Neural cell (in vitro differentiated cells): ENCODE data around the gene VPS13D. TPM values are rescaled to one million over a fixed set of nuclear protein-coding genes. Genes with fewer than 3 reads are reported as not detected.

Experiments
- H2AFZ ChIP-seq: fragments of 200-600, 300-800 bp; sonication (generic), shearing (Covaris generic); 2 replicates; pipeline ENCODE4 v1.6.0; 2014; ENCODE audit warnings: low read depth, mild to moderate bottlenecking, antibody characterized with exemption, low read length, moderate library complexity
- H3F3A ChIP-seq: fragments of 200-600 bp; shearing (Covaris generic); 2 replicates; pipeline ENCODE4 v1.6.1; 2016; ENCODE audit warnings: mild to moderate bottlenecking, moderate library complexity, mixed read lengths, antibody characterized with exemption, low read length; ENCODE audit not compliant: insufficient read depth, poor library complexity, severe bottlenecking
- H3K27ac ChIP-seq: fragments of 200-600, 300-800 bp; sonication (generic), shearing (Covaris generic); 2 replicates; pipeline ENCODE4 v1.5.1; 2014; ENCODE audit warnings: mild to moderate bottlenecking, low read length, moderate library complexity
- H3K27me3 ChIP-seq: fragments of 300-800, 200-600 bp; sonication (generic), shearing (Covaris generic); 2 replicates; pipeline ENCODE4 v1.6.0; 2014; ENCODE audit warnings: mild to moderate bottlenecking, low read depth, low read length, moderate library complexity; ENCODE audit not compliant: insufficient read depth
- H3K36me3 ChIP-seq: fragments of 300-800, 200-600 bp; sonication (generic), shearing (Covaris generic); 2 replicates; pipeline ENCODE4 v1.5.1; 2014; ENCODE audit warnings: mild to moderate bottlenecking, antibody characterized with exemption, low read length, moderate library complexity; ENCODE audit not compliant: insufficient read depth
- H3K4me2 ChIP-seq: fragments of 300-800, 200-600 bp; sonication (generic), shearing (Covaris generic); 2 replicates; pipeline ENCODE4 v1.6.0; 2014; ENCODE audit warnings: mild to moderate bottlenecking, low read length
- H3K4me3 ChIP-seq: fragments of 300-800, 200-600 bp; sonication (generic), shearing (Covaris generic); 2 replicates; pipeline ENCODE4 v1.5.1; 2014; ENCODE audit warnings: mild to moderate bottlenecking, low read length, moderate library complexity
- H3K79me2 ChIP-seq: fragments of 200-600 bp; shearing (Covaris generic); replicated peaks from 2 replicates; pipeline ENCODE4 v1.6.0; 2014; ENCODE audit warnings: mild to moderate bottlenecking, low read length, moderate library complexity; ENCODE audit not compliant: insufficient read depth
- H3K9ac ChIP-seq: fragments of 300-800, 200-600 bp; sonication (generic), shearing (Covaris generic); 2 replicates; pipeline ENCODE4 v1.6.1; 2016; ENCODE audit warnings: mild to moderate bottlenecking, low read length, mixed read lengths
- H3K9me2 ChIP-seq: fragments of 200-600 bp; shearing (Covaris generic); 2 replicates; pipeline ENCODE4 v1.6.1; 2016; ENCODE audit warnings: mild to moderate bottlenecking, low read length, mixed read lengths; ENCODE audit not compliant: insufficient read depth
- H3K9me3 ChIP-seq: fragments of 200-600, 300-800 bp; sonication (generic), shearing (Covaris generic); 2 replicates; pipeline ENCODE4 v1.6.1; 2016; ENCODE audit warnings: mild to moderate bottlenecking, mixed run types, low read length, moderate library complexity, mixed read lengths
- H4K20me1 ChIP-seq: fragments of 200-600 bp; shearing (Covaris generic); 2 replicates; pipeline ENCODE4 v1.6.1; 2016; ENCODE audit warnings: mild to moderate bottlenecking, mixed run types; ENCODE audit not compliant: insufficient read depth
- EP300 ChIP-seq: fragments of 450-650 bp; conservative IDR thresholded peaks from 2 replicates; pipeline ENCODE4 v1.6.1; 2014; ENCODE audit warnings: antibody characterized with exemption, mild to moderate bottlenecking, moderate library complexity; ENCODE audit not compliant: poor library complexity, severe bottlenecking
- EZH2 ChIP-seq: fragments of 200-600, 300-800 bp; shearing (Covaris generic), sonication (generic); IDR thresholded peaks from 2 replicates; pipeline ENCODE4 v1.6.1; 2014; ENCODE audit warnings: antibody characterized with exemption, low read length, borderline replicate concordance, mild to moderate bottlenecking; ENCODE audit not compliant: insufficient read depth, poor library complexity, severe bottlenecking
- MXI1 ChIP-seq: fragments of 450-650 bp; conservative IDR thresholded peaks from 2 replicates; pipeline ENCODE4 v1.6.1; 2014; ENCODE audit warnings: antibody characterized with exemption, mild to moderate bottlenecking; ENCODE audit not compliant: poor library complexity, severe bottlenecking
- POLR2AphosphoS5 ChIP-seq: IDR thresholded peaks from 2 replicates; pipeline ENCODE4 v1.6.1; 2012
- RAD21 ChIP-seq: fragments of 450-650 bp; conservative IDR thresholded peaks from 2 replicates; pipeline ENCODE4 v1.6.1; 2014; ENCODE audit warnings: antibody characterized with exemption, mild to moderate bottlenecking, moderate library complexity
- SMC3 ChIP-seq: fragments of 450-650 bp; conservative IDR thresholded peaks from 2 replicates; pipeline ENCODE4 v1.6.1; 2014; ENCODE audit warnings: antibody characterized with exemption, mild to moderate bottlenecking, moderate library complexity; ENCODE audit not compliant: poor library complexity
- TAF1 ChIP-seq: IDR thresholded peaks from 2 replicates; pipeline ENCODE4 v1.6.1; 2012; ENCODE audit warnings: low read depth
- polyA plus RNA-seq: library from polyadenylated mRNA; depleted of rRNA; stranded (reverse); fragments of >200 nt; gene quantifications from 2 replicates; pipeline ENCODE4 v1.2.3, GENCODE V29; 2014
- TF ChIP-seq, protein P1 (sequence below): IDR thresholded peaks from 2 replicates; pipeline ENCODE4 v1.6.1; 2012; ENCODE audit warnings: borderline replicate concordance
- TF ChIP-seq, protein P2 (sequence below): fragments of 450-650 bp; IDR thresholded peaks from 2 replicates; pipeline ENCODE4 v1.5.1; 2014; ENCODE audit warnings: antibody characterized with exemption, mild to moderate bottlenecking, moderate library complexity; ENCODE audit not compliant: poor library complexity, severe bottlenecking

VPS13D gene
- polyA plus RNA-seq, 1 donor from 2014 or later: 24.5 TPM

DNA sequence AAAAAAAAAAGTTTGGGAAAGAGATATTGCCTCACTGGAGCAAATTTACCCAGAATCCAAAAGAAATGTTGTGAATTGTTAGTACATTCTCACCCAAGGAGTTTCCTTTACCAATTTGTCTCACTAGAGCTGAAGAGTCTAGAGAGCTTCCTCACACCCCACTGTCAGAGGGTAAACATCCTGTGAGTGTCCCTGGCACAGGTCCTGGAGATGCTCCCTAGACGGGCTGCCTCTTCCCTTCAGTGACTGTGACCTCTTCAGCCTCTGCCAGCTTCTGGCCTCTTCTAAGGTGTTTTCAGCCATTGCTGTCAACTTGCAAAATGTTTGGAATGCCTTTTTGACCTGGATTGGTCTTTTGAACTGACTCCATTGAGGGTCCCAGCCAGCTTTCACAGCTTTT lies 228.7 kb downstream of the VPS13D start:
- H3K36me3 ChIP-seq: peaks cover 12% of the 10 kb centered on the region
- no peaks in the 10 kb centered on the region for H3K27me3 ChIP-seq
- no peaks in the 10 kb centered on the region for H3K9me3 ChIP-seq
- no peak overlapping the region for H3K4me3 ChIP-seq
- H3K79me2 ChIP-seq: no peaks in the 10 kb centered on the region
- no peak overlapping the region for H3K27ac ChIP-seq
- TF ChIP-seq, protein P1, sequence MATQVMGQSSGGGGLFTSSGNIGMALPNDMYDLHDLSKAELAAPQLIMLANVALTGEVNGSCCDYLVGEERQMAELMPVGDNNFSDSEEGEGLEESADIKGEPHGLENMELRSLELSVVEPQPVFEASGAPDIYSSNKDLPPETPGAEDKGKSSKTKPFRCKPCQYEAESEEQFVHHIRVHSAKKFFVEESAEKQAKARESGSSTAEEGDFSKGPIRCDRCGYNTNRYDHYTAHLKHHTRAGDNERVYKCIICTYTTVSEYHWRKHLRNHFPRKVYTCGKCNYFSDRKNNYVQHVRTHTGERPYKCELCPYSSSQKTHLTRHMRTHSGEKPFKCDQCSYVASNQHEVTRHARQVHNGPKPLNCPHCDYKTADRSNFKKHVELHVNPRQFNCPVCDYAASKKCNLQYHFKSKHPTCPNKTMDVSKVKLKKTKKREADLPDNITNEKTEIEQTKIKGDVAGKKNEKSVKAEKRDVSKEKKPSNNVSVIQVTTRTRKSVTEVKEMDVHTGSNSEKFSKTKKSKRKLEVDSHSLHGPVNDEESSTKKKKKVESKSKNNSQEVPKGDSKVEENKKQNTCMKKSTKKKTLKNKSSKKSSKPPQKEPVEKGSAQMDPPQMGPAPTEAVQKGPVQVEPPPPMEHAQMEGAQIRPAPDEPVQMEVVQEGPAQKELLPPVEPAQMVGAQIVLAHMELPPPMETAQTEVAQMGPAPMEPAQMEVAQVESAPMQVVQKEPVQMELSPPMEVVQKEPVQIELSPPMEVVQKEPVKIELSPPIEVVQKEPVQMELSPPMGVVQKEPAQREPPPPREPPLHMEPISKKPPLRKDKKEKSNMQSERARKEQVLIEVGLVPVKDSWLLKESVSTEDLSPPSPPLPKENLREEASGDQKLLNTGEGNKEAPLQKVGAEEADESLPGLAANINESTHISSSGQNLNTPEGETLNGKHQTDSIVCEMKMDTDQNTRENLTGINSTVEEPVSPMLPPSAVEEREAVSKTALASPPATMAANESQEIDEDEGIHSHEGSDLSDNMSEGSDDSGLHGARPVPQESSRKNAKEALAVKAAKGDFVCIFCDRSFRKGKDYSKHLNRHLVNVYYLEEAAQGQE: no peak
- TF ChIP-seq EP300 (no peak), POLR2AphosphoS5 (no peak), MXI1 (no peak), TAF1 (no peak), SMC3 (no peak), EZH2 (no peak), RAD21 (no peak)
- TF ChIP-seq, protein P2, sequence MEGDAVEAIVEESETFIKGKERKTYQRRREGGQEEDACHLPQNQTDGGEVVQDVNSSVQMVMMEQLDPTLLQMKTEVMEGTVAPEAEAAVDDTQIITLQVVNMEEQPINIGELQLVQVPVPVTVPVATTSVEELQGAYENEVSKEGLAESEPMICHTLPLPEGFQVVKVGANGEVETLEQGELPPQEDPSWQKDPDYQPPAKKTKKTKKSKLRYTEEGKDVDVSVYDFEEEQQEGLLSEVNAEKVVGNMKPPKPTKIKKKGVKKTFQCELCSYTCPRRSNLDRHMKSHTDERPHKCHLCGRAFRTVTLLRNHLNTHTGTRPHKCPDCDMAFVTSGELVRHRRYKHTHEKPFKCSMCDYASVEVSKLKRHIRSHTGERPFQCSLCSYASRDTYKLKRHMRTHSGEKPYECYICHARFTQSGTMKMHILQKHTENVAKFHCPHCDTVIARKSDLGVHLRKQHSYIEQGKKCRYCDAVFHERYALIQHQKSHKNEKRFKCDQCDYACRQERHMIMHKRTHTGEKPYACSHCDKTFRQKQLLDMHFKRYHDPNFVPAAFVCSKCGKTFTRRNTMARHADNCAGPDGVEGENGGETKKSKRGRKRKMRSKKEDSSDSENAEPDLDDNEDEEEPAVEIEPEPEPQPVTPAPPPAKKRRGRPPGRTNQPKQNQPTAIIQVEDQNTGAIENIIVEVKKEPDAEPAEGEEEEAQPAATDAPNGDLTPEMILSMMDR: no peak
- no peak overlapping the region for H2AFZ ChIP-seq
- no peak overlapping the region for H3K9ac ChIP-seq
- H3K9me2 ChIP-seq: no peaks in the 10 kb centered on the region
- H3K4me2 ChIP-seq: no peak overlapping the region
- H4K20me1 ChIP-seq: no peaks in the 10 kb centered on the region
- H3F3A ChIP-seq: no peaks in the 10 kb centered on the region

DNA sequence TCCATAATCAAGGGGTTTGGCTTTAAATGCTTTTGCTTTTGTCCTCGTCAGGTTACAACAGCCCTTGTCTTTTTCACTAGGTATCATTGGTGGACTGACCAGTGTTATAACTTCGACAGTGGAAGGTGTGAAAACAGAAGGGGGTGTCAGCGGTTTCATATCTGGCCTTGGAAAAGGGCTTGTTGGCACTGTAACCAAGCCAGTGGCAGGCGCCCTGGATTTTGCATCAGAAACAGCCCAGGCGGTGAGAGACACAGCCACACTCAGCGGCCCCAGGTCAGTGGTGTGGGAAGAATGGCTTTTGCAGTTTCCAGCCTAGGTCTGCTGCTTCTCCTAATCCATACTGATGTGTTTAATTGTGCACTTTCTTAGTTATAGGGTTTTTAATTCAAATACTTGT lies 230.3 kb downstream of the VPS13D start:
- Histone ChIP-seq H3K36me3 (peaks cover 12% of the 10 kb centered on the region), H3F3A (no peaks in the 10 kb centered on the region), H3K79me2 (no peaks in the 10 kb centered on the region), H4K20me1 (no peaks in the 10 kb centered on the region), H3K4me3 (no peak overlapping the region), H3K9ac (no peak overlapping the region), H3K9me3 (no peaks in the 10 kb centered on the region), H3K27ac (no peak overlapping the region), H3K9me2 (no peaks in the 10 kb centered on the region), H3K27me3 (no peaks in the 10 kb centered on the region), H3K4me2 (no peak overlapping the region), H2AFZ (no peak overlapping the region)
- TF ChIP-seq RAD21 (no peak), TAF1 (no peak), SMC3 (no peak), POLR2AphosphoS5 (no peak), EZH2 (no peak), EP300 (no peak), MXI1 (no peak)
- TF ChIP-seq, protein P1: no peak
- TF ChIP-seq, protein P2: no peak
